ENCODE results near the gene HEMK1.

HEMK1 gene

DNA sequence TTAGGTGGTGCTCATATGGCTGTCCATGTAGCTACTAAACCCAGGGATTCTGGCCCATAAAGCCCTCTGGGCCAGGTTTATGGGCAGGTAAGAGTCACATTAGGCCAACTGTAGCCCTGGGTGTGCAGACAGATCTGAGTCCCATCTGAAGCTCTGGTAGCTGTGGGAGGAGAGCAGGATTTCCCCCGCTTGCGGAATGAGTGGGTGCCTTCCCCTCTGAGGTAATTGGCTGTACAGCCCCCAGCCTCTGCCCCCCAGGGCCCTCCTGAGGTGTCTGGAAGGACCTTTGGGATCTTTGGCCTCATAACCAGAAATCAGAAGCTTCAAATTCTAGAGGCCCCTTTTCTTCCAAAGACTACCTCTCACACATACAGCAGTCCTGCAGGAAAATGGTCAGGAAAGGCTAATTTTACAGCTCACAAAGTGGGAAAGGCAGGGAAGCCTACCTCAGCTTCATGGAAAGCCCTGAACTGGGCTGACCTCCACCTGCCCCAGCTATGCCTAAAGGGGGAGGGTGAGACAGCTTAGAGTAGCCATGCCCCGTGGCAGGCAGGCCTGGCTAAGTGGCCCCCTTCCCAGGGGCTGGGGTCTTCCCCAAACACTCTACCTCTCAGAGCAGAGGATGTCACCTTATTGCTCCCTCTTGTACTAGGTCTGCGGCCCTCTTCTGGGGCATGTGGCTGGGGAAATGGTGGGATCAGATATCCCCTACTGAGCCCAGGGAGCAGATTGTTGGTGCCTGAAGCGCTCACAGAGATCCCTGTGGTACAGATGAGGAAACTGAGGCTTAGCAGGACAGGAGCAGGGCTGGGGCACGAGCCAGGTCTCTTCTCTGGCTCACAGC is 16.8 kb downstream of the HEMK1 start:
- no peak overlapping the region for H3K9ac ChIP-seq (ENCODE audit: low read depth, low read length, poor library complexity, severe bottlenecking)
- H3K9me2 ChIP-seq (replicated peaks; ENCODE audit: low read depth, low read length): no peaks in the 10 kb centered on the region
- no peaks in the 10 kb centered on the region for H4K20me1 ChIP-seq (ENCODE audit: insufficient read depth, low read length, poor library complexity, severe bottlenecking)
- no peak overlapping the region for H2AFZ ChIP-seq (ENCODE audit: low read length)
- no peaks in the 10 kb centered on the region for H3K27me3 ChIP-seq (ENCODE audit: insufficient read depth, low read length, poor library complexity, severe bottlenecking)
- no peak overlapping the region for H3K4me3 ChIP-seq (ENCODE audit: low read length, poor library complexity, severe bottlenecking)
- no peak overlapping the region for H3K4me2 ChIP-seq (ENCODE audit: low read depth, low read length, poor library complexity, severe bottlenecking)
- H3K79me2 ChIP-seq (ENCODE audit: insufficient read depth, low read length): no peaks in the 10 kb centered on the region
- no peaks in the 10 kb centered on the region for H3F3A ChIP-seq (ENCODE audit: low read depth)
- TF ChIP-seq, protein P1, sequence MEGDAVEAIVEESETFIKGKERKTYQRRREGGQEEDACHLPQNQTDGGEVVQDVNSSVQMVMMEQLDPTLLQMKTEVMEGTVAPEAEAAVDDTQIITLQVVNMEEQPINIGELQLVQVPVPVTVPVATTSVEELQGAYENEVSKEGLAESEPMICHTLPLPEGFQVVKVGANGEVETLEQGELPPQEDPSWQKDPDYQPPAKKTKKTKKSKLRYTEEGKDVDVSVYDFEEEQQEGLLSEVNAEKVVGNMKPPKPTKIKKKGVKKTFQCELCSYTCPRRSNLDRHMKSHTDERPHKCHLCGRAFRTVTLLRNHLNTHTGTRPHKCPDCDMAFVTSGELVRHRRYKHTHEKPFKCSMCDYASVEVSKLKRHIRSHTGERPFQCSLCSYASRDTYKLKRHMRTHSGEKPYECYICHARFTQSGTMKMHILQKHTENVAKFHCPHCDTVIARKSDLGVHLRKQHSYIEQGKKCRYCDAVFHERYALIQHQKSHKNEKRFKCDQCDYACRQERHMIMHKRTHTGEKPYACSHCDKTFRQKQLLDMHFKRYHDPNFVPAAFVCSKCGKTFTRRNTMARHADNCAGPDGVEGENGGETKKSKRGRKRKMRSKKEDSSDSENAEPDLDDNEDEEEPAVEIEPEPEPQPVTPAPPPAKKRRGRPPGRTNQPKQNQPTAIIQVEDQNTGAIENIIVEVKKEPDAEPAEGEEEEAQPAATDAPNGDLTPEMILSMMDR (conservative IDR thresholded peaks at IDR 0.05; ENCODE audit: low read length): no peak
- no peak for TF ChIP-seq EZH2phosphoT487 (IDR thresholded peaks at IDR 0.05; ENCODE audit: borderline replicate concordance)
- no peaks in the 10 kb centered on the region for H3K36me3 ChIP-seq (ENCODE audit: insufficient read depth, low read length)
- no peaks in the 10 kb centered on the region for H3K9me3 ChIP-seq (ENCODE audit: insufficient read depth, low read depth, low read length)
- peaks cover 7% of the 10 kb centered on the region for H3K4me1 ChIP-seq (ENCODE audit: insufficient read depth, low read length, poor library complexity, severe bottlenecking)

DNA sequence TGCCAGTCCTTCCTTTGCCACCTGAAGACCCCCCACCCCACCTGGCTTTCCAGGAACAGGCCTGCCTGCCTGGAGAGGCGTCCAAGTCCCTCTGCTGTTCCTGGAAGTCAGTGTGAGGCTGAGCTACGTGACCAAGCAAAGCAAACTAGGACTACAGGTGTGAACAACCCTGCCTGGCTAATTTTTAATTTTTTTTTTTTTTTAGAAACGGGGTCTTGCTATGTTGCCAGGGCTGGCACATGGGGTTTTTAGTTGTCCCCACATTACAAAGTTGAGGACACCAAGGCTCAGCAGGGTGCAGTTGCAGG is 17.4 kb downstream of the HEMK1 start:
- Histone ChIP-seq H3K9me3 (ENCODE audit: insufficient read depth, low read depth, low read length) (no peaks in the 10 kb centered on the region), H2AFZ (ENCODE audit: low read length) (no peak overlapping the region), H3F3A (ENCODE audit: low read depth) (no peaks in the 10 kb centered on the region), H3K4me2 (ENCODE audit: low read depth, low read length, poor library complexity, severe bottlenecking) (no peak overlapping the region), H3K9ac (ENCODE audit: low read depth, low read length, poor library complexity, severe bottlenecking) (no peak overlapping the region), H3K27me3 (ENCODE audit: insufficient read depth, low read length, poor library complexity, severe bottlenecking) (no peaks in the 10 kb centered on the region), H3K36me3 (ENCODE audit: insufficient read depth, low read length) (no peaks in the 10 kb centered on the region), H3K9me2 (replicated peaks; ENCODE audit: low read depth, low read length) (no peaks in the 10 kb centered on the region), H3K79me2 (ENCODE audit: insufficient read depth, low read length) (no peaks in the 10 kb centered on the region), H4K20me1 (ENCODE audit: insufficient read depth, low read length, poor library complexity, severe bottlenecking) (no peaks in the 10 kb centered on the region), H3K4me3 (ENCODE audit: low read length, poor library complexity, severe bottlenecking) (no peak overlapping the region), H3K4me1 (ENCODE audit: insufficient read depth, low read length, poor library complexity, severe bottlenecking) (peaks cover 11% of the 10 kb centered on the region)
- no peak for TF ChIP-seq EZH2phosphoT487 (IDR thresholded peaks at IDR 0.05; ENCODE audit: borderline replicate concordance)
- TF ChIP-seq, protein P1 (conservative IDR thresholded peaks at IDR 0.05; ENCODE audit: low read length): no peak

DNA sequence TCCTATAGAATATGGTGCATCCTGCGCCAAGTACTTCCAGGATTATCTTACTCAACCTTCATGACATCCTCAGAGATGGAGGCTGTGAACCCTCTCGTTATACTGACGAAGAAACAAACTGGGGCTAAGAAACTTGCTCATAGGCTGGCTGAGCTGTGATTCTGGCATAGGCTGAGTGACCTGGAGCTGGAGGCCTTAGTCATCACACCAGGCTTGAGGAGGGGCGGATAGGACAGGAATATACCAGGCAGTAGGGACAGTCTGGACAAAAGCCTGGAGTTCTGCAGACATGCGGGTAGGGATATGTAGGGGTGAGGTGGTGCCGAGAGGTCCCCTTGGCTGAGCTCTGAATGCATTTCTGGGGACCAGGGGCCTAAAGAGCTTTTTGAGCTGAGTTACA is 18.1 kb downstream of the HEMK1 start:
- H3K4me1 ChIP-seq (ENCODE audit: insufficient read depth, low read length, poor library complexity, severe bottlenecking): peaks cover 11% of the 10 kb centered on the region
- H3K9me3 ChIP-seq (ENCODE audit: insufficient read depth, low read depth, low read length): no peaks in the 10 kb centered on the region
- H3F3A ChIP-seq (ENCODE audit: low read depth): no peaks in the 10 kb centered on the region
- H3K4me2 ChIP-seq (ENCODE audit: low read depth, low read length, poor library complexity, severe bottlenecking): no peak overlapping the region
- H3K4me3 ChIP-seq (ENCODE audit: low read length, poor library complexity, severe bottlenecking): no peak overlapping the region
- H3K9ac ChIP-seq (ENCODE audit: low read depth, low read length, poor library complexity, severe bottlenecking): no peak overlapping the region
- H3K9me2 ChIP-seq (replicated peaks; ENCODE audit: low read depth, low read length): no peaks in the 10 kb centered on the region
- H3K79me2 ChIP-seq (ENCODE audit: insufficient read depth, low read length): no peaks in the 10 kb centered on the region
- TF ChIP-seq, protein P1 (conservative IDR thresholded peaks at IDR 0.05; ENCODE audit: low read length): no peak
- no peak for TF ChIP-seq EZH2phosphoT487 (IDR thresholded peaks at IDR 0.05; ENCODE audit: borderline replicate concordance)
- no peaks in the 10 kb centered on the region for H4K20me1 ChIP-seq (ENCODE audit: insufficient read depth, low read length, poor library complexity, severe bottlenecking)
- no peaks in the 10 kb centered on the region for H3K36me3 ChIP-seq (ENCODE audit: insufficient read depth, low read length)
- H3K27me3 ChIP-seq (ENCODE audit: insufficient read depth, low read length, poor library complexity, severe bottlenecking): no peaks in the 10 kb centered on the region
- no peak overlapping the region for H2AFZ ChIP-seq (ENCODE audit: low read length)

Data from Loucy (cell line).